Keratinocyte (primary cell): ENCODE results near the gene AGBL3. TPM values are rescaled to one million over a fixed set of nuclear protein-coding genes. Genes with fewer than 3 reads are reported as not detected.

ENCODE experiments used
- DNase-seq: peaks from one replicate; pipeline ENCODE4 v3.0.0-alpha.2; 2011; ENCODE audit warnings: low read depth, missing footprints, low spot score
- FAIRE-seq: peaks from 2 replicates; lab custom pipeline; 2011; peaks lifted over from hg19 to GRCh38; lab: Jason Lieb, UNC
- H2AFZ ChIP-seq: 2 replicates; pipeline ENCODE4 v1.6.0; 2012; ENCODE audit warnings: low read length, control low read depth, inconsistent platforms; ENCODE audit not compliant: control insufficient read depth
- H3K27ac ChIP-seq: 2 replicates; pipeline ENCODE4 v1.5.1; 2011; ENCODE audit warnings: low read length; ENCODE audit not compliant: control insufficient read depth, insufficient read depth
- H3K27me3 ChIP-seq: 3 replicates; pipeline ENCODE4 v1.6.0; 2011; ENCODE audit warnings: low read length; ENCODE audit not compliant: control insufficient read depth, insufficient read depth; ENCODE audit errors: extremely low read depth
- H3K36me3 ChIP-seq, 2 experiments: 2 replicates in 1 of 2; 3 replicates in 1 of 2; pipeline ENCODE4 v1.5.1; 2011; ENCODE audit warnings: low read length in 2 of 2, mild to moderate bottlenecking in 1 of 2; ENCODE audit not compliant: control insufficient read depth in 2 of 2, insufficient read depth in 2 of 2; ENCODE audit errors: extremely low read depth in 1 of 2
- H3K4me1 ChIP-seq: 3 replicates; pipeline ENCODE4 v1.5.1; 2011; ENCODE audit warnings: low read length; ENCODE audit not compliant: control insufficient read depth, insufficient read depth; ENCODE audit errors: extremely low read depth
- H3K4me2 ChIP-seq: 3 replicates; pipeline ENCODE4 v1.6.0; 2011; ENCODE audit warnings: low read depth, low read length; ENCODE audit not compliant: control insufficient read depth, insufficient read depth; ENCODE audit errors: extremely low read depth
- H3K4me3 ChIP-seq, 3 experiments: fragments of 200-600 bp in 1 of 3; sonication (generic) in 1 of 3; 2 replicates in 2 of 3; 3 replicates in 1 of 3; pipeline ENCODE4 v1.5.1; 2011 to 2016; ENCODE audit warnings: low read length in 3 of 3, mild to moderate bottlenecking in 3 of 3, control low read depth in 2 of 3, inconsistent platforms in 1 of 3, low read depth in 1 of 3, mixed read lengths in 1 of 3, mixed run types in 1 of 3, moderate library complexity in 1 of 3; ENCODE audit not compliant: control insufficient read depth in 2 of 3, insufficient read depth in 2 of 3; ENCODE audit errors: extremely low read depth in 1 of 3
- H3K79me2 ChIP-seq: 2 replicates; pipeline ENCODE4 v1.6.0; 2012; ENCODE audit warnings: low read length; ENCODE audit not compliant: control insufficient read depth, insufficient read depth
- H3K9ac ChIP-seq: 3 replicates; pipeline ENCODE4 v1.6.0; 2011; ENCODE audit warnings: low read length; ENCODE audit not compliant: control insufficient read depth, insufficient read depth; ENCODE audit errors: extremely low read depth
- H3K9me1 ChIP-seq: 3 replicates; pipeline ENCODE4 v1.6.0; 2011; ENCODE audit warnings: low read length; ENCODE audit not compliant: control insufficient read depth, insufficient read depth; ENCODE audit errors: extremely low read depth
- H3K9me3 ChIP-seq: 2 replicates; pipeline ENCODE4 v1.5.1; 2012; ENCODE audit warnings: low read depth, low read length; ENCODE audit not compliant: control insufficient read depth
- H4K20me1 ChIP-seq: 3 replicates; pipeline ENCODE4 v1.6.0; 2011; ENCODE audit warnings: low read length; ENCODE audit not compliant: control insufficient read depth, insufficient read depth; ENCODE audit errors: extremely low read depth
- EZH2 ChIP-seq: IDR thresholded peaks from one replicate; pipeline ENCODE4 v1.6.1; 2012; ENCODE audit warnings: inconsistent platforms, mild to moderate bottlenecking, low read length, moderate library complexity
- dilution Hi-C: fragments of 300-500 bp; cut with MboI; formaldehyde crosslinking; loops from one replicate; pipeline ENCODE4 v1.7.0; 2020; ENCODE audit warnings: low sequenced_read_pairs; ENCODE audit not compliant: extremely low pct_ligation_motif_present
- polyA plus RNA-seq, 5 experiments: library from polyadenylated mRNA; depleted of rRNA in 3 of 5; stranded (reverse) in 3 of 5; stranded (forward) in 1 of 5; unstranded in 1 of 5; fragments of >200 nt; gene quantifications; 1 replicate in 1 of 5; 2 replicates in 3 of 5; 3 replicates in 1 of 5; pipeline versions ENCODE4 v1.2.1 to v1.2.3, GENCODE V29; 2011 to 2012; ENCODE audit warnings: missing spikeins in 2 of 5, low read depth in 1 of 5, low replicate concordance in 1 of 5
- TF ChIP-seq, protein P1 (sequence below), 3 experiments: IDR thresholded peaks in 1 of 3; conservative IDR thresholded peaks in 1 of 3; optimal IDR thresholded peaks in 1 of 3; 2 replicates in 2 of 3; 3 replicates in 1 of 3; pipeline versions ENCODE3 to v1.5.1; 2011; ENCODE audit warnings: low read length in 3 of 3, mild to moderate bottlenecking in 3 of 3, moderate library complexity in 2 of 3, control low read depth in 1 of 3, inconsistent platforms in 1 of 3; ENCODE audit not compliant: insufficient read depth in 2 of 3; ENCODE audit errors: extremely low read depth in 1 of 3

AGBL3 gene
- polyA plus RNA-seq, 1 donor (not counting 4 experiments of a cell fraction or from before 2014, with no cell fraction given): 0.97 TPM

DNA sequence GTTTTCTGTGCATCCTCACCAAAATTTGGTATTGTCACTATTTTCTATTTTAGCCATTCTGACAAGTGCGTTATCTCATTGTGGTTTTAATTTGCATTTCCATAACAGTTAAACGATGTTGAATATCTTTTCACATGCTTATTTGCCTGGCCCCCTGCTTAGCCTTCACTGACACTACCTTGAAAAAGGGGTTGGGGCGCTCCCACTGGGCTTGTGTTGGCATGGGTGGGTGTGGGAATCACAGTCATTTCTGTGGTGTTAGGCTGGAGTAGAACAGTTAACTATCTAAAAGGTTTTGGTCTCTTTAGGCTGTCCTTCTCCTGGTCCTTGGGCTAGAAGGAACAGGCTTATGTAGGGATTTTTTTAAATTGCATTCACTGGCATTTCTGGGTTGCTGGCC, 89.4 kb downstream of the AGBL3 start:
- Histone ChIP-seq H2AFZ (no peak overlapping the region), H3K9me3 (no peaks in the 10 kb centered on the region), H3K27ac (no peak overlapping the region), H3K9ac (no peak overlapping the region), H3K4me2 (no peak overlapping the region), H3K27me3 (peaks cover 4% of the 10 kb centered on the region), H3K4me3 (no peak overlapping the region), H3K79me2 (no peaks in the 10 kb centered on the region), H3K9me1 (no peaks in the 10 kb centered on the region), H4K20me1 (no peaks in the 10 kb centered on the region), H3K36me3 (no peaks in the 10 kb centered on the region), H3K4me1 (no peaks in the 10 kb centered on the region)
- TF ChIP-seq, protein P1, sequence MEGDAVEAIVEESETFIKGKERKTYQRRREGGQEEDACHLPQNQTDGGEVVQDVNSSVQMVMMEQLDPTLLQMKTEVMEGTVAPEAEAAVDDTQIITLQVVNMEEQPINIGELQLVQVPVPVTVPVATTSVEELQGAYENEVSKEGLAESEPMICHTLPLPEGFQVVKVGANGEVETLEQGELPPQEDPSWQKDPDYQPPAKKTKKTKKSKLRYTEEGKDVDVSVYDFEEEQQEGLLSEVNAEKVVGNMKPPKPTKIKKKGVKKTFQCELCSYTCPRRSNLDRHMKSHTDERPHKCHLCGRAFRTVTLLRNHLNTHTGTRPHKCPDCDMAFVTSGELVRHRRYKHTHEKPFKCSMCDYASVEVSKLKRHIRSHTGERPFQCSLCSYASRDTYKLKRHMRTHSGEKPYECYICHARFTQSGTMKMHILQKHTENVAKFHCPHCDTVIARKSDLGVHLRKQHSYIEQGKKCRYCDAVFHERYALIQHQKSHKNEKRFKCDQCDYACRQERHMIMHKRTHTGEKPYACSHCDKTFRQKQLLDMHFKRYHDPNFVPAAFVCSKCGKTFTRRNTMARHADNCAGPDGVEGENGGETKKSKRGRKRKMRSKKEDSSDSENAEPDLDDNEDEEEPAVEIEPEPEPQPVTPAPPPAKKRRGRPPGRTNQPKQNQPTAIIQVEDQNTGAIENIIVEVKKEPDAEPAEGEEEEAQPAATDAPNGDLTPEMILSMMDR (optimal IDR thresholded peaks at IDR 0.05 in 1 of 3, IDR thresholded peaks at IDR 0.05 in 1 of 3, conservative IDR thresholded peaks at IDR 0.05 in 1 of 3; ENCODE audit: extremely low read depth in 1 of 3, insufficient read depth in 2 of 3, low read length in 3 of 3): no peak
- TF ChIP-seq EZH2: no peak
- FAIRE-seq (no peak), DNase-seq (no peak)
- dilution Hi-C loops: no loop called here

DNA sequence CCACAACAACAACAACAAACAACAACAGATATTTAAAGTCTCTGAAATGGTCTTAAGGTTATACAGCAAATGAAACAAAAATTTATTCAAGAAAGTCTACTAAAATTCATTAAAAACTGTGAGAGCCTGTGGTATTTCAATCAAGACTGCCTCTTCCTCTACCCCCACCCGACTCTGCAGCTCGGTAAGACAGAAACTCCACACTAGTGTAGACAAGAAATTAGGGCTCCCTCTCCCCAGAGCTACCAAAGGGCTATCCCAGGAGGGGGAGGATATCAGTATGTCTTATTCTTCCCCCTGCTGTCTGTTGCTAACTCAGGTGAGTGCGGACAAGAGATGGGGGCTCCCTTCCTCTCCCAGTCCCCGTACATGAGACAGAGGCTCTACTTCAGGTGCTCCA, 90.6 kb downstream of the AGBL3 start:
- Histone ChIP-seq H3K27me3 (peaks cover 4% of the 10 kb centered on the region), H3K9ac (no peak overlapping the region), H3K36me3 (no peaks in the 10 kb centered on the region), H3K9me3 (no peaks in the 10 kb centered on the region), H2AFZ (no peak overlapping the region), H3K79me2 (no peaks in the 10 kb centered on the region), H3K4me3 (no peak overlapping the region), H3K9me1 (no peaks in the 10 kb centered on the region), H4K20me1 (no peaks in the 10 kb centered on the region), H3K4me2 (no peak overlapping the region), H3K4me1 (no peaks in the 10 kb centered on the region), H3K27ac (no peak overlapping the region)
- no peak for DNase-seq
- FAIRE-seq: no peak
- dilution Hi-C loops: no loop called here
- TF ChIP-seq EZH2: no peak
- TF ChIP-seq, protein P1 (optimal IDR thresholded peaks at IDR 0.05 in 1 of 3, IDR thresholded peaks at IDR 0.05 in 1 of 3, conservative IDR thresholded peaks at IDR 0.05 in 1 of 3; ENCODE audit: extremely low read depth in 1 of 3, insufficient read depth in 2 of 3, low read length in 3 of 3): no peak
